ENCODE measurements around the gene SRRM2.

Gene SRRM2

DNA sequence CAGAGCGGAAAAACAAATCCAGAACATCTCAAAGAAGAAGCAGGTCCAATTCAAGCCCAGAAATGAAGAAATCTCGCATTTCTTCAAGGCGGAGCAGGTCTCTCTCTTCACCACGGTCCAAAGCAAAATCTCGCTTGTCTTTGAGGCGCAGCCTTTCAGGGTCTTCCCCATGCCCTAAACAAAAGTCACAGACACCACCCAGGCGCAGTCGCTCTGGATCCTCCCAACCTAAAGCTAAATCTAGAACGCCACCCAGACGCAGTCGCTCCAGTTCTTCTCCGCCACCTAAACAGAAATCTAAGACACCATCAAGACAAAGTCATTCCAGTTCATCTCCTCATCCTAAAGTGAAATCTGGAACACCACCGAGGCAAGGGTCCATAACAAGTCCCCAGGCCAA is 10.3 kb downstream of the SRRM2 start:
- DNase-seq (ENCODE audit: low spot score) = no peak

DNA sequence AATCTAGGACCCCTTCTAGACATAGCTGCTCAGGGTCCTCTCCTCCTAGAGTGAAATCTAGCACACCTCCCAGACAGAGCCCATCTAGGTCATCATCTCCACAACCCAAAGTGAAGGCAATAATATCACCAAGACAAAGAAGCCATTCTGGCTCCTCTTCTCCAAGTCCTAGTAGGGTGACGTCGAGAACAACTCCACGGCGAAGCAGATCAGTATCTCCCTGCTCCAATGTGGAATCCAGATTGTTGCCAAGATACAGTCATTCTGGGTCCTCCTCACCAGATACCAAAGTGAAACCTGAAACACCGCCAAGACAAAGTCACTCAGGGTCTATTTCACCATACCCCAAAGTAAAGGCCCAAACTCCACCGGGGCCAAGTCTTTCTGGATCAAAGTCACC is 10.7 kb downstream of the SRRM2 start:
- DNase-seq (ENCODE audit: low spot score) = no peak

DNA sequence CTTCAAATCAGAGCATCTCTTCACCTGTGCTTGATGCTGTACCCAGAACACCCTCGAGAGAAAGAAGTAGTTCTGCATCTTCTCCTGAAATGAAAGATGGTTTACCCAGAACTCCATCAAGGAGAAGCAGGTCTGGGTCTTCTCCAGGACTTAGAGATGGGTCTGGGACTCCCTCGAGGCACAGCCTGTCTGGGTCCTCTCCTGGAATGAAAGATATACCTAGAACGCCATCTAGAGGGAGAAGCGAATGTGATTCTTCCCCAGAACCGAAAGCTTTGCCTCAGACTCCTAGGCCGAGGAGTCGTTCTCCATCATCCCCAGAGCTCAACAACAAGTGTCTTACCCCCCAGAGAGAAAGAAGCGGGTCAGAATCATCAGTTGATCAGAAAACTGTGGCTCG is 12.3 kb downstream of the SRRM2 start:
- no peak for DNase-seq (ENCODE audit: low spot score)

DNA sequence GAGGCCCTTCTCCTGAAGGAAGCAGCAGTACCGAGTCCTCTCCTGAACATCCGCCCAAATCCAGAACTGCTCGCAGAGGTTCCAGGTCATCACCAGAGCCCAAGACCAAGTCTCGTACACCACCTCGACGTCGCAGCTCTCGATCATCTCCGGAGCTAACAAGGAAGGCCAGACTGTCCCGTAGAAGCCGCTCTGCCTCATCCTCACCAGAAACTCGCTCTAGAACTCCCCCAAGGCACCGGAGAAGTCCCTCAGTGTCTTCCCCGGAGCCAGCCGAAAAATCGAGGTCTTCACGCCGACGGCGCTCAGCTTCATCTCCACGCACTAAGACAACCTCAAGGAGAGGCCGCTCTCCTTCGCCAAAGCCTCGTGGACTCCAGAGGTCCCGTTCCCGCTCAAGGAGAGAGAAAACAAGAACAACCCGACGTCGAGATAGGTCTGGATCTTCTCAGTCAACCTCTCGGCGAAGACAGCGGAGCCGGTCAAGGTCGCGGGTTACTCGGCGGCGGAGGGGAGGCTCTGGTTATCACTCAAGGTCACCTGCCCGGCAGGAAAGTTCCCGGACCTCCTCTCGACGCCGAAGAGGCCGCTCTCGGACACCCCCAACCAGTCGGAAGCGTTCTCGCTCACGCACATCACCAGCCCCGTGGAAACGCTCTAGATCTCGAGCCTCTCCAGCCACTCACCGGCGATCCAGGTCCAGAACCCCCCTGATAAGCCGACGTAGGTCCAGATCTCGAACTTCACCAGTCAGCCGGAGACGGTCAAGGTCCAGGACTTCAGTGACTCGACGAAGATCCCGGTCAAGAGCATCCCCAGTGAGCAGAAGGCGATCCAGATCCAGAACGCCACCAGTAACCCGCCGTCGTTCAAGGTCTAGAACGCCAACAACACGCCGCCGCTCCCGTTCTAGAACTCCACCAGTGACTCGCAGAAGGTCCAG is 13.3 kb downstream of the SRRM2 start:
- no peak for DNase-seq (ENCODE audit: low spot score)

DNA sequence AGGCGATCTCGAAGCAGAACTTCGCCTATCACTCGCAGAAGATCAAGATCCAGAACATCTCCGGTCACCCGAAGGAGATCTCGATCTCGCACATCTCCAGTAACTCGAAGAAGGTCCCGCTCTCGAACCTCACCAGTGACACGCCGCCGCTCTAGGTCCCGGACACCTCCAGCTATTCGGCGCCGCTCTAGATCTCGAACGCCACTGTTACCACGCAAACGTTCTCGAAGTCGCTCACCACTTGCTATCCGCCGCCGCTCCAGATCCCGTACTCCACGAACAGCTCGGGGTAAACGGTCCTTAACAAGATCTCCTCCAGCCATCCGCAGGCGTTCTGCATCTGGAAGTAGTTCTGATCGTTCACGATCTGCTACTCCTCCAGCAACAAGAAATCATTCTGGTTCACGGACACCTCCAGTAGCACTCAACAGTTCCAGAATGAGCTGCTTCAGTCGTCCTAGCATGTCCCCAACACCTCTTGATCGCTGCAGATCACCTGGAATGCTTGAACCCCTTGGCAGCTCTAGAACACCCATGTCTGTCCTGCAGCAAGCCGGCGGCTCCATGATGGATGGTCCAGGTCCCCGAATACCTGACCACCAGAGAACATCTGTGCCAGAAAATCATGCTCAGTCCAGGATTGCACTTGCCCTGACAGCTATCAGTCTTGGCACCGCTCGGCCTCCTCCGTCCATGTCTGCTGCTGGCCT is 14.1 kb downstream of the SRRM2 start:
- no peak for DNase-seq (ENCODE audit: low spot score)

DNA sequence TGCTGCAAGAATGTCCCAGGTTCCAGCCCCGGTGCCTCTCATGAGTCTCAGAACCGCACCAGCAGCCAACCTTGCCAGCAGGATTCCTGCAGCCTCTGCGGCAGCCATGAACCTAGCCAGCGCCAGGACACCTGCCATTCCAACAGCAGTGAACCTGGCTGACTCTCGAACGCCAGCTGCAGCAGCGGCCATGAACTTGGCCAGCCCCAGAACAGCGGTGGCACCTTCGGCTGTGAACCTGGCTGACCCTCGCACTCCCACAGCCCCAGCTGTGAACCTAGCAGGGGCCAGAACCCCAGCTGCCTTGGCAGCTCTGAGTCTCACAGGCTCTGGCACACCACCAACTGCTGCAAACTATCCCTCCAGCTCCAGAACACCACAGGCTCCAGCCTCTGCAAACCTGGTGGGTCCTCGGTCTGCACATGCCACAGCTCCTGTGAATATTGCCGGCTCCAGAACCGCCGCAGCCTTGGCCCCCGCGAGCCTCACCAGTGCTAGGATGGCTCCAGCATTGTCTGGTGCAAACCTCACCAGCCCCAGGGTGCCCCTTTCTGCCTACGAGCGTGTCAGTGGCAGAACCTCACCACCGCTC is 14.8 kb downstream of the SRRM2 start:
- no peak for DNase-seq (ENCODE audit: low spot score)

DNA sequence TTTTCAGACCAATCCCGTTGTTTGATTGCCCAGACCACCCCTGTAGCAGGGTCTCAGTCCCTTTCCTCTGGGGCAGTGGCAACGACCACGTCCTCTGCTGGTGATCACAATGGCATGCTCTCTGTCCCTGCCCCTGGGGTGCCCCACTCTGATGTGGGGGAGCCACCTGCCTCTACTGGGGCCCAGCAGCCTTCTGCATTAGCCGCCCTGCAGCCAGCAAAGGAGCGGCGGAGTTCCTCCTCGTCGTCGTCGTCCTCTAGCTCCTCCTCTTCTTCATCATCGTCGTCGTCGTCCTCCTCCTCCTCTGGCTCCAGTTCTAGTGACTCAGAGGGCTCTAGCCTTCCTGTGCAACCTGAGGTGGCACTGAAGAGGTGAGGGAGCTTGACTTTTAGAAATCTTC is 15.5 kb downstream of the SRRM2 start:
- DNase-seq (ENCODE audit: low spot score) = no peak

DNA sequence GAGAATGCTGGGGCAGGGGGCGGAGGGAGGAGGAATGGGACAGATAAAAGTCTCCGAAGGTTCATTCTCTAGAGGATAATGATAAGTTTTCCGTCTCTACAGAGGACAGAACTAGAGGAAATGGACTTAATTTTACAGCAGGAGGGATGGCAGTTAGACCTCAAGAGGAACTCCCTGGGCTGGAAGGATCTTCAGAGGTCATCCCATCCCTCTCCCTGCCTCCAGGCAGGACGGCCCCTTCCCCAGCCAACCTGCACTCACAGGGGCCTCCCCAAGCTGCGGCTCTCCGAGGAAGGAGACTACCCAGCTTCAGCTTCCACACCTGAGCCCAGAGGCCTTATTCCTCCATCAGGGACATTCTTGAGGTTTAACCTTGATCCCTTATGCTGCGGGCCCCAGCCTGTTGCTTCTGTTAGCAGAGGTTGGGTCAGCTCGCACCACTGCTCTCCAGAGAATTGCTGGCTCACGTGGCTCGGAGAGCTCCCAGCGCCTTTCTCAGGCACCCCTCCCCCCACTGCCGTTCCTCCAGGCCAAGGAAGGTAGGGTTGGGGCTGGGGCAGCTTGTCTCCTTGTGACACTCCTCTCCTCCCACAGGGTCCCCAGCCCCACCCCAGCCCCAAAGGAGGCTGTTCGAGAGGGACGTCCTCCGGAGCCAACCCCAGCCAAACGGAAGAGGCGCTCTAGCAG is 16.1 kb downstream of the SRRM2 start:
- no peak for DNase-seq (ENCODE audit: low spot score)

DNA sequence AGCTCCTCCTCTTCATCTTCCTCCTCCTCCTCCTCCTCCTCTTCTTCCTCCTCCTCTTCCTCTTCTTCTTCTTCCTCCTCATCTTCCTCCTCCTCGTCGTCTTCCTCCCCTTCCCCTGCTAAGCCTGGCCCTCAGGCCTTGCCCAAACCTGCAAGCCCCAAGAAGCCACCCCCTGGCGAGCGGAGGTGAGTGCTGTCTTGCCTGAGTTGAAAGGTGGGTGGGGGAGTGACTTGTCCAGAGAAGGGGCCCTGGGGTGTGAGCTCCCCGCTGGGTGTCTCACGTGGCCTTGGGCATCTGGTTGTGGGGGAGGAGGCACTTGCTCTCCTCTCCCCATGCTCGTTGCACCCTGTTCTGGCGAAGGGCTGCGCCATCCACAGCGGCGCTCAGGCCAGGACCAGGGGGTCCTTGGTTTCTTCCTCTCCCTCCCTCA is 16.7 kb downstream of the SRRM2 start:
- DNase-seq (ENCODE audit: low spot score) = no peak

DNA sequence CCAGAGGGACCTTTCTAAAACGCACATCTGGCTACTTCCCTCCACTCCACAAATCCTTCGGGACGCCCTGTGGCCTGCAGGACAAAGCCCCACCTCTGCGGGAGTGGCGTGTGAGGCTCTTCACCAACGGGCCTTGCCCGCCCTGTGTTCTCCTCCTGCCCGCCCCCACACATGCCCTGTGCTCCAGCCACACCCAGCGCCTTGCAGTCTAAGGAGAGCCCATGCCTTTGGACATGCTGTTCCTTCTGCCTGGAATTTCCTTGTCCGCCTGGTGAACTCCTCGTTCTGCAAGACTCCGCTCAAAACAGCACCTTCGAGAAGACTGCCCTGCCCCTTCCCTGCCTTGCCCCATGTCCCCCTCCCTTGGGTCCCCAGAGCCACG is 17.2 kb downstream of the SRRM2 start:
- DNase-seq (ENCODE audit: low spot score) = no peak

DNA sequence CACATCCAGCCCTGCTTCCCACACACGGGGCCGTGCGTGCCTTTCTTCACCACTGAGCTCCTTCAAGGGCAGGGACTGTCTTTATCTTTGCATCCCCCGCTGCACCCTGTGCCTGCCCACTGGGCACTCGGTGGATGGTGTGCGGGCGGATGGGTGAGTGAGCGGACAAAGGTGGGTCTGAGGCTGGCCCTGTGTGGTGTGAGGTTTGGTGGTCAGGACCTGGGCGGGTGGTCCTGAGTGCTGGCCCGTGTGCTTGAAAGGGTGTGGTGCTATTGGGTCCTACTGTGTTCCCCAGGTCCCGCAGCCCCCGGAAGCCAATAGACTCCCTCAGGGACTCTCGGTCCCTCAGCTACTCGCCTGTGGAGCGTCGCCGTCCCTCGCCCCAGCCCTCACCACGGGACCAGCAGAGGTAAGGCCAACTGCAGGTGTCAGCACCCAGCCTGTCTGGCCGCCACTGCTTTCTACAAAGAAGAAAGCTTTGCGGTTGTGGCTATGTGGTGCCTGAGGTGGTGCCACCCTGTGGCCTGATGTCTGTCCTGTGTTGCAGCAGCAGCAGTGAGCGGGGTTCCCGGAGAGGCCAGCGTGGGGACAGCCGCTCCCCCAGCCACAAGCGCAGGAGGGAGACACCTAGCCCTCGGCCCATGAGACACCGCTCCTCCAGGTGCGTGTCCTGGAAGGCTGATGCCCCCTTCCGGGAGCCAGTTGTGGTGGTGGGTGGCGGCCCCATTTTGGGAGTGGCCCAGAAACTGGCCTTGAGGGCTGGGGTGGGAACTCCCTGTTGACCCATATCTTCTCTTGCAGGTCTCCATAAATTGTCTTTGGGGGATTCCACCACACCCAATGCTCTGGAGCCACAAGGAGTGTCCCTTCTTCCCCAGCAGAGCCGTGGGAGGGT is 17.9 kb downstream of the SRRM2 start:
- no peak for DNase-seq (ENCODE audit: low spot score)

DNA sequence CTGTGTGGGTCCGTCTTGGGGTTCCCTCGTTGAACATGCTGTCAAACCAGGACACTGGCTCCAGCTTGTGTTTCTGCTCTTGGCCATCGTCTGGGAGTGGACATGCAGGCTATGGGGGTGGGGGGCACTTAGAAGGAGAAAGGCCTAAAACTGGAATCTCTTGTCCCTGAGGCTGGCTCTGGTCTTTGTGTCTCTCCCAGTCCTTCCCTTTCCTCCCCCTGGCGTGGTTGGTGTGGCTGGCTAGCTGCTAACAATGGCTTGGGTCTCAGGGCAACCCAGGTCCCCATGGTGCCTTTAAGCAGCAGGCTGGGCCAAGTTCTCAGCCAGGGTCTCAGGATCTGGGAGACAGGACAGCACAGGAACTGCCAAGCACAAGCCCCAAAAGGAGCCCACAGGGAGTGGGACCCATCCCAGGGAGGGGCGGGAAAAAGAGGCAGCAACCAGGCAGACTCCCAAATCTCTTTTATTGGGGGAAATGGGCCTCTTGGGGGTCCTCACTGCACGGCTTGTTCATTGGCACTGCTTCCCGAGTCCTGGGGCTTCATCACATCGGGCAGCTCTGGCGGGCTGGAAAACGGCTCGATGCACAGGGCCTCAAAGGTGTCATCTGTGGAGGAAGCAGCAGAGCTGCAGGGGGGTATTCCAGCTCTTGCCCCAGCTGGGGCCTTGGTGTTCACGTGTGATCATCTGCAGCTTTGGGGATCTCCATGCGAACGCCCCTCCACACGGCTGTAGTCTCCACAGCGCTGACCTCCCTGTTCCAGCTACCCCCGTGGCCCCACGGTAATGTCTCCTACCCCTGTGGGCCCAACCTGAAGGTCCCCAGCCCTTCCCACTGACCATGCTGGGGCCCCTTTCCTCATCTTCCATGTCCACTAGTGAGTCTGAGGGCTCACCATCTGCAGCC is 19.3 kb downstream of the SRRM2 start:
- DNase-seq (ENCODE audit: low spot score) = no peak

DNA sequence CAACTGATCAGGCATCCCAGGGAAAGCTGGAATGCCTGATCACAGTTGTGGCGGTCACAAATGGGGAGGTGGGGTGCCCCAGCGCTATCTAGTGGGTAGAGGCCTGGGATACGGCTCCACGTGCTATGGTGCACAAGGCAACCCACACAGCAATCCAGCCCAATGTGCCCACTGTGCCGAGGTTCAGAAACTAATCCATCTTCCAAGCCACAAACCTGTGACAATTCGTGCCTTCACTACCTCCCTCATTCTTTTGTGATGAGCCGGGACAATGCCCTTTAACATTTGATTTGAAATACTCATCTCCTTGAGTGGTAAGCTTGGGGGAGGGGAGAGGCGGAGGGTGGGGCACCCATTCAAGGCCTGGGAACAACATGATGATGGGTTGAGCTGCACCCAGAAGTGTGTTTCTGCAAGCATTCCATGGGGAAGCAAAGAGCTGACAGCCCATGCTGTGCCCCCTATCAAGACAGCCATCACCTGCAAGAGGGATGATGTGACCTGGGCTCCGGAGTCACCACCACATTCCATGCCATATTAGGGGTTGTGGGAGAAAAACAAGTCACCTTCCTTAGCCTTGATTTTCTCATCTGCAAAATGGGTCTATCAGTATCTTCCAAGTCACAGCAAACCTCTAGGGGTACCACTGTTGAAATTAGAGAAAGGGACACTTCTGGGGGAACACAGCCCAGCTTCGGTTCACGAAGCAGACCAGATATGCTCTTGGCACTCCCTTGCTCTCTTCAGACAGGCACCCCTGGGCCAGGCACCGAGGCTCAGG is 20.9 kb downstream of the SRRM2 start:
- no peak for DNase-seq (ENCODE audit: low spot score)

DNA sequence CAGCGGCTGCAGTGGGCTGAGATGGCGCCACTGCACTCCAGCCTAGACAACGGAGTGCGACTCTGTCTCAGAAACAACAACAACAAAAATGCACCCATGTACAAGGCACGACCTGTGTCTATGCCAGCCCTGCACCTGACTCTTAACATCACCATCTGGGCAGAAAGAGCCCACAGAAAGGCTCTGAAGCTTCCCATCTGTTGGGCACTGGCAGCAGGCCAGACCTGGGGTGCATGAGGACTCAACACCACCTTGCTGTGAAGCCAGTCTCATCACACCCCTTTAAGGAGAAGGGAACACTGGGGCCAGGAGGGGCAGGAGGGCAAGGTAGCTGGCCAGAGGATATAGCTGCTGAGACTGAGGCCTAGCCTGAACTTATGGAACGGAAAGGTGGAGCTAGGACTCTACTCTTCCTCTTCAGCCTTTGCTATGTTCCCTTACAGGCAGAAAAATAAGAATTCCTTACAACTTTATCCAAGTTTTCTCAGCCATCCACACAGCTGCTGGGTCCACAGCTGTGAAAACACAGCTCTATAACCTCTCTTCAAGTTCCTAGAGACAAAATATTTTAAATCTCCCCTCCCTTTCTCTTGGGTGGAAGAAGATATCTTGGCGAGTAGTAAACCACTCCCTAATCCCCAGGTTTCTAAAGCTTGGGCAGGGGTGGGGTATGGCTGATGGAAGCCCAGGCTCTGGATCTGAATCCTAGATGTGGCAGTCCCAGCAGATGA is 21.9 kb downstream of the SRRM2 start:
- DNase-seq (ENCODE audit: low spot score) = no peak

DNA sequence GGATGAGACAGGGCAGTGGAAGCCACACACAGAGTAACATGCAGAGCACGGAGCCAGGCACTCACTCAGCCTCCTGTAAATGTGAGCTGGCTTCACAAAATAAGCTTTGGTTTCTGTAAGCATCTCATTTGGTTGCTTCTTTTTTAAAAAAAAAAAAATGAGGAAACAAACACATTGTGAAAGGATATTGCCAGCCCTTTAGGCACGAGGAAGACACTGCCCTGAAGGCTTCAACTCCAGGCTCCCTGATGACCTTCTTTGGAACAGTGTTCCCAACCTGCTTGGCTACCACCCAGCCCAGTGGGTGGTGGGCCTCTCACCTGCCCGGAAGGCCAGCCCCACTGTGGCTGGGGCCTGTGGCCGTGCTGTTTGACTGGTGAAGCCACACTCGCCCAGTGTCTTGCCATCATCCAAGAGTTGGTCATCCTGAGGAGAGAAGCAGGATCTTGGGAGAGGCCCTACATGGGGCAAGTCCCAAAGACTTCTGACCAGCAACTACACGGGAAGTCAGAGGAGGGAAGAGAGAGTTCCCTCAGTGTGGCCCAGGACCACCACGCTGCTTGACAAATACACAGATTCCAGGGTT is 22.8 kb downstream of the SRRM2 start:
- DNase-seq (ENCODE audit: low spot score) = no peak

DNA sequence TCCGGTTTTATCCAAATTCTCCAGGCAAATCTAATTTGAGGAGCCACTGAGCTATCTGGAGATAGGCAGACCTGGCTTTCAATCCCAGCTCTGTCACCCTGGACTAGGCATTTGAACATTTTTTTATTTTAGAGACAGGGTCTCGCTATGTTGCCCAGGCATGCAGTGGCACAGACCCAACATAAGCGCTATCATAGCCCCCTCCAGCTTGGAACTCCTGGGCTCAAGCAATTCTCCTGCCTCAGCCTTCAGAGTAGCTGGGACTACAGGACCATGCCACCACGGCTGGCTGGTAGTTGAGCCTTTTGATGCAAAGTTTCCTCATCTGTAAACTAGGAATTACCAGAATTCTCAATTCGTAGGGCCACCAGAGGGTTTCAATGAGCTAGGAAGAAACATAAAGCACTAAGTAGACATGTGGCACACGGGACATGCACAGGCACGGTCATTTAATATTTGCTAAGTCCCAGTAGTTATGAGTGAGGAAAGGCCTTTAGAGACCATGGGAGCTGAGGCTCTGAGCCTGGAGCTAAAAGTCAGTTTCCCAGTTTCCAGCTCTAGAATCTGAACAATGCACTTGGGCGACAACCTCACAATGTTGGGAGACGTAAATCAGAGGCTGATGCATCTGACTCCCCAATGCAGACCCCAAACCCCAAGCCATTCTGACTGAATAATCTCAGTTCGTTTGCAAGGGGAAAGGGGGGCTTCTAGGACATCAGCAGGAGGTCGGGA is 23.5 kb downstream of the SRRM2 start:
- DNase-seq (ENCODE audit: low spot score) = no peak

DNA sequence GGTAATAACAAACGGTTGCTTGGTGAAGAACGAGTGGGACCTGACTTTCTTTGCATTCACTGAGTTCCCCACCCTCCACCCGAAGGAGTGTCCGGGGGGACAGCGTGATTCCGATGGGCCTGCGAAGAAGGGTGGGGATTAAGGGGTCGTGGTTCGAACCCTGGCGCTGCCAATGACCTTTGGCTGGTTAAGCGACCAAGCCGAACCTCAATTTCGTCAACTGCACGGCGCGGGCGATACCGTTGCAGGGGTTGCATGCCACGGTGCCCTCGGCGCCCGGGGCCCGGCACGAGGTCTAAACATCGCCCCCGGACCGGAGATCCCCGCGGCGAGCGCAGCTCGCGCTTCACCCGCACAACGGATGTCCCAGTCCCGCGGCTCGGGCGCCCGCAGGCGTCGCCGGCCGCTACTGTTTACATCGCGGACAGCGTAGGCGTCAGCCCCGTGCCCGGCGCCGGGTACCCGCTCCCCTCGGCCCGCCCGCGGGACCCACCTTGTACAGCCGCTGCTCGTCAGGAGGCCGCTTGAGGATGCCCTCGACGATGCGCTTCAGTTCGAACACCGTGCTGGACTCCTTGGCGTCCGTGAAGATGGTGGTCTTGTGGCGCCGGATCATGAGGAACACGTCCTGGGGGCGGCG is 24.2 kb downstream of the SRRM2 start:
- DNase-seq (ENCODE audit: low spot score) = no peak
